ENCODE results near the gene EPB41L2.
"Not testable (repeated sequence)": the region's sequence is repeated elsewhere in the genome, so short reads cannot be mapped to it uniquely, and the experiment has no call there.

Gene EPB41L2

GRCh38 chr6:130971504-130971903, 91.5 kb downstream of the EPB41L2 start:
- DNase-seq = no peak

DNA sequence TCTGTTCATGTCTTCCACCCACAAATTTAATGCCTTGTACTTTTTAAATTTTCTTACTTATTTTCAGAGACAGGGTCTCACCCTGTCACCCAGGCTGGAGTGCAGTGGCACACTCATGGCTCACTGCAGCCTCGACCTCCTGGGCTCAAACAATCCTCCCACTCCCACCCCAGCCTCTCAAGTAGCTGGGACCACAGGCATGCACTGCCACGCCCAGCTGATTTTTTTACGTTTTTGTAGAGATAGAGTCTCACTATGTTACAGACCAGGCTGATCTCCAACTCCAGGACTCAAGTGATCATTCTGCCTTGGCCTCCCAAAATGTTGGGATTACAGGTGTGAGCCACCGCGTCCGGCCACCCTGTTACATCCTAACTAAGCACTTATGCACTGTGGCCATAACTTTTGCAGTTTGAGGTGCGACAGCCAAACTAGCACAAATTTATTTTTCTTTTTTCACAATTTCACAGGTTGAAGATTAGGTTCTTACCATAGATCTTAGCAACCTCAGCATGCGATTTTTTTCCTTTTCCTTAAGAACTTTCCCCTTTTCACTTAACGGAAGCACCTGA, 92.1 kb downstream of the EPB41L2 start:
- no peak for DNase-seq

DNA sequence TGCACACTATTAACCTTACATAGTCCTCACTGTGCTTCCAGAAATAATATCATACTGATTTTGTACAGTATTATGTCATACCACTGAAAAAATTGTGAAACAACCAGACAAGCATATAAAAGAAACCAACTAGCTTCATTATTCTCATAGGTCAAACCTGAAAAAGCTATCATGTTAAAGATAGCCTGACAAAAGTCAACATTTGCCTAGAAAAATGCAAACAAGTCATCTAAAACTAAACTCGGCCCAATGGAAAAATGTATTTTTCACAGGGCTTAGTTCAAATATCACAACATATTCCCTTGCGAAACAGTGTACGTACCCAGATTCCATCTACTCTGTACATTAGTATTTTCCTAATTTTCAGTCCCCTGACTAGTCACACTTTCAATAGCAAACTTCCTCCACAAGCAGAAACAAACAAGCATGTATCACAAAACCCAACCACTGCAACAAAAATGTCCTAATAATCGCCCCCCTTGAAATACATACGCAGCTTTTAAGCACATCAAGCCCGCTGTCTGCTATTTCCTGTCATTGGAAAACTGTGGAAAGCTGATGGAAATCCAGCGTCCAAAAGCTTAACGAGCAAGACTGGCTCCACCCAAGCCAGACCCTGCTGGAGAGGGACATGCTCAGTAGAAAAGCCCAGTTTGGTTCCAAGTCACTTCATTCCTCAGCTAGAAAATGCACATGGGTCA, 93.1 kb downstream of the EPB41L2 start:
- peak in 1 of 2 donors; percentile 36 for DNase-seq

- no peak for DNase-seq
These were observed 93.9 kb downstream of the EPB41L2 start for GRCh38 chr6:130969166-130969565.

DNA sequence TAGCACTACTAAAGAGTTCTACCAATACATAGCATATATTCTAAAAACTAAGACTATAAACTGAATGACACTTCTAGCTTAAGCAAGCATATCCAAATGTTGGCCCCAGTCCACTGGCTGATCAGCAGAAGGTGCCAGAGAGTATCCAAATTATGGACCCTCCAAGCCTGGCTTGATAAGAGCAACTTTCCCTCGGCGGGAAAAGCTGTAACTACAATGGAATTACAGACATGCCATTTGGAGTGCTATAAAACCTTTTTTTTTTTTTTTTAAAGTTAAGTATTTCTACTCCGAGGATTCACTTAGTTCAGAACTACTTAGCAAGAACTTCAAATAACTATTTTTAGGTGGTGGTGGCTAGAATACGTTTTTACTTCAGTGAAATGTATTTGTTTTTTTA, 94.6 kb downstream of the EPB41L2 start:
- no peak for DNase-seq

- DNase-seq = peak; percentile 41 to 62
These were observed 95.3 kb downstream of the EPB41L2 start for GRCh38 chr6:130967502-130968445.

- no peak for DNase-seq
These were observed 96.6 kb downstream of the EPB41L2 start for GRCh38 chr6:130966344-130966980.

- DNase-seq = no peak
These were observed 97.4 kb downstream of the EPB41L2 start for GRCh38 chr6:130965656-130966055.

- no peak for DNase-seq
These were observed 98.0 kb downstream of the EPB41L2 start for GRCh38 chr6:130964808-130965604.

DNA sequence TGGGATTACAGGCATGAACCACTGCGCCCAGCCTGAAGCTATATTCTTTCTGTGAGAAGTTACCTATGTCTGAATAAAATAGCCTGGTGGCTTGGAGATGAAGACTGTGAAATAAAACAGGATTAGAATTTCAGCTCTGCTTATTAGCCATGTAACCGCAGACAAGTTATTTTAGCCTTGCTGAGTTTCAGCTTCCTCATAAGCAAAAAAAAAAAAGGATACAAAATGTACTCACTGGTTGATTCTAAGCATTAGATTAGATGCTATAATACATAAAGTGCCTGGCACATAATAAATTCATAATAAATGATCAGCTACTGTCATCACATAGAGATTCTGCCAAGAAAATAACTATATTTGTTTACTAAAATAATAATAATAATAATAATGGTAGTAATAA, 98.8 kb downstream of the EPB41L2 start:
- no peak for DNase-seq

GRCh38 chr6:130962966-130963365, 100.1 kb downstream of the EPB41L2 start:
- peak; percentile 61 to 64 for DNase-seq

GRCh38 chr6:130961148-130961547, 101.9 kb downstream of the EPB41L2 start:
- DNase-seq = no peak

- no peak for DNase-seq
These were observed 103.1 kb downstream of the EPB41L2 start for GRCh38 chr6:130959951-130960350.

DNA sequence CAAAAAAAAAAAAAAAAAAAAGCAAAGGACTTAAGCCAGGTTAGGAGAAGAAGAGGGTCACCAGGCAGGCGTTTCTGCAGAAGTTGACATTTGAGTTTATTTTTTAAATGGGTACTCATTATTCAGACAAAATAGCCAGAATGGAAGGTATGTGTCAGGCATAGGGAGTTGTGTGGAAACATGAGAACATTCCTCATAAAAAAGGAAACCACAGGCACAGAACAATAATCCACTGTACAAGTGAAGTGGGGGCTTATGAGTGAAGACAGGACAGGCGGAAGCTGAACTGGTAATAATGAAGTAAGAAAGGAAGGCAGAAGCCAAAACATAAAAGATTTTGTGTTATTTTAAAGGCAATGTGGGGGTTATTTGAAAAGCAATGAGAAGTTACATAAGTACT, 104.6 kb downstream of the EPB41L2 start:
- no peak for DNase-seq

- DNase-seq = no peak
These were observed 107.3 kb downstream of the EPB41L2 start for GRCh38 chr6:130955755-130956154.

- DNase-seq = no peak
These were observed 113.5 kb downstream of the EPB41L2 start for GRCh38 chr6:130949553-130949952.

DNA sequence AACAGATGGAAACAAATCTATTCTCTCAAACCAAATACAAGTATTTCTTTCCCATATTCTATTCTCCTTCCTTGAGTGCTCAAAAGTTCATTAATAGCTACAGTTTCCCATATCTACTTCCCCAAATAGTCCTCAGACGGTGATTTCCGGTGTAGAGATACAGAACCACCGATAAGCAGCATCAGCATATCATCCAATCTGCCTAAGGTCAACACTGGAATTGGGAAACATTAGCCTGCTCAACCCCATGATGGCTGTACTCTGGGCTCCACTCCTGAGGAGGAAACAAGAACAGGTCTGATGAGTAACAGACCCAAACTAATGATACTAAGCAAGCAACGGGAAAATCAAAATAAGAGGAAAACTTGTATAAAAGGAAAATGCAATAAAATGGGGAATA, 115.6 kb downstream of the EPB41L2 start:
- peak in 1 of 2 donors; percentile 23 for DNase-seq

DNA sequence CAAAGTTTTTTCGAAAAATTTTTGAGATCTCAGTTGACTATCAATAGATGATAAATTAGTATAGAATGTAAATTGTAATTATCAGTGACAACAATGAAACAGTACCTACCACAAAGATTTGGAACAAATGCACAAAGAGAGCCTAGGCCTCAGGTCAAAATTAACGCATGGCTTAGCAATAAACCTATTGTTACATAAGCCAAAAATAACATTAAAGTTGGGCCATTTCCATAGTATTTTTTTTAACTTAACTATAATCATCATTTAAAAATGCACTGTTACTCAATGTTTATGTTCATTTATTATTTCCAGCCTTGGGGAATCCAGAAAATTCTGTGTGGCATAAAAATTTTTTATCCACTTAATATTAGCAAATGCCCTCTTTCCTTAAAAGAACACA, 117.0 kb downstream of the EPB41L2 start:
- no peak for DNase-seq

- no peak for DNase-seq
These were observed 117.6 kb downstream of the EPB41L2 start for GRCh38 chr6:130945401-130945919.

DNA sequence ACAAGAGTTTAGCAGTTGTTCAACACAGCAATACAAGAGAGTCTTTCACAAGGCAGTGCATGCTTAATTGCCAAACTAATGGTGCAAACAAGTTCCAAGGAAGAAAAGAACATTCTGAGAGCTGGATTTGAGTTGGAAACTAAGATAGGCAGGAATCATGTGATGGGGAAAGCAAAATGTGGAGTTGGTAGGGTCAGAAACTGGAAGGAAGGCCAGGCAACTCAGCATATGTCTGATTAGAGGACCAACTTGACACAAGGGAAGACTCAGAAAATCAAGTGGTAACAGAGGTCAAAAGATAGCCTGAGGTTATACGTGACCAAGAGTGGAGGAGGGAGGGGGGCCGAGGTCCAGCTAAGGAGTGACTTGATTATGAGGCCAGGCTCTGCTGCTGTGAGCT, 118.6 kb downstream of the EPB41L2 start:
- no peak for DNase-seq

DNA sequence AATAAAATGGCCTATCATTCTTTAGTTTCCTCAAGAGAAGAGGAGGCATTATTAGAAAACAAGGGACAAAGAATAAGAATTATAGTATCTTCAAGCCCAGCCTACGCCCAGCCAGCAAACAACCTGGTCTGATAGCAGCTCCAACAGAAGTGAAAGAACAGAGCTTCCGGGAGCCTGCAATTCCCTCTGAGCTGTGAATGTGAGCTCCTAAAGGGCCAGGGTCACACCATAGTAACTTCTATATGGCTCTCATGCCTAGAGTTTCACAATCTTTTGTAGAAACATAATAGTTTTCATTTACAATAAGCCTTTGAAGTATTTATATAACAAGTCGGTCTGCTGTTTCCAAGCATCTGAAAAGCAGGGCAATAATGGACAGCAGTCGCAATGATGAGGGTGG, 119.3 kb downstream of the EPB41L2 start:
- DNase-seq = no peak

DNA sequence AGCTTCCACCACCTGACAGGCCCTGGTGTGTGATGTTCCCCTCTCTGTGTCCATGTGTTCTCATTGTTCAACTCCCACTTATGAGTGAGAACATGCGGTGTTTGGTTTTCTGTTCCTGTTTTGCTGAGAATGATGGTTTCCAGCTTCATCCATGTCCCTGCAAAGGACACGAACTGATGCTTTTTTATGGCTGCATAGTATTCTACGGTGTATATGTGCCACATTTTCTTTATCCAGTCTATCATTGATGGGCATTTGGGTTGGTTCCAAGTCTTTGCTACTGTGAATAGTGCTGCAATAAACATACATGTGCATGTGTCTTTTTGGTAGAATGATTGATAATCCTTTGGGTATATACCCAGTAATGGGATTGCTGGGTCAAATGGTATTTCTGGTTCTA, 120.3 kb downstream of the EPB41L2 start:
- not testable (repeated sequence) for DNase-seq

All from inflammatory macrophage (primary cell).